Ishikawa (cell line): ENCODE data around the gene STRIP1.

ENCODE experiments used
- CEBPB ChIP-seq: IDR thresholded peaks from 2 replicates; pipeline ENCODE4 v1.6.1; 2012
- CREB1 ChIP-seq: IDR thresholded peaks from 2 replicates; pipeline ENCODE4 v1.6.1; 2012; ENCODE audit warnings: low read depth
- EGR1 ChIP-seq: IDR thresholded peaks from 2 replicates; pipeline ENCODE4 v1.6.1; 2012
- EP300 ChIP-seq: IDR thresholded peaks from 2 replicates; pipeline ENCODE4 v1.6.1; 2012; ENCODE audit warnings: borderline replicate concordance
- FOXM1 ChIP-seq: IDR thresholded peaks from 2 replicates; pipeline ENCODE4 v1.6.1; 2012; ENCODE audit warnings: low read depth, borderline replicate concordance
- MAX ChIP-seq: IDR thresholded peaks from 2 replicates; pipeline ENCODE4 v1.6.1; 2012
- NFIC ChIP-seq: IDR thresholded peaks from 2 replicates; pipeline ENCODE4 v1.6.1; 2012
- RAD21 ChIP-seq: IDR thresholded peaks from 2 replicates; pipeline ENCODE4 v1.6.1; 2012; ENCODE audit warnings: low read depth
- TAF1 ChIP-seq: IDR thresholded peaks from 2 replicates; pipeline ENCODE4 v1.6.1; 2012; ENCODE audit warnings: low read depth, mild to moderate bottlenecking
- TCF12 ChIP-seq: IDR thresholded peaks from 2 replicates; pipeline ENCODE4 v1.6.1; 2012; ENCODE audit warnings: low read depth
- TEAD4 ChIP-seq: IDR thresholded peaks from 2 replicates; pipeline ENCODE4 v1.6.1; 2012
- YY1 ChIP-seq: IDR thresholded peaks from 2 replicates; pipeline ENCODE4 v1.6.1; 2012; ENCODE audit warnings: low read depth
- ZBTB7A ChIP-seq: IDR thresholded peaks from 2 replicates; pipeline ENCODE4 v1.6.1; 2012; ENCODE audit warnings: low read depth
- TF ChIP-seq, protein P1 (sequence below): IDR thresholded peaks from 2 replicates; pipeline ENCODE4 v1.6.1; 2012
- TF ChIP-seq, protein P2 (sequence below): IDR thresholded peaks from 2 replicates; pipeline ENCODE4 v1.6.1; 2012; ENCODE audit warnings: low read depth, mild to moderate bottlenecking

STRIP1 gene

GRCh38 chr1:110019770-110020169 is 14.7 kb upstream of the STRIP1 start:
- TF ChIP-seq YY1 (no peak), NFIC (no peak), EP300 (no peak), CEBPB (no peak), MAX (no peak), RAD21 (no peak), ZBTB7A (no peak)

DNA sequence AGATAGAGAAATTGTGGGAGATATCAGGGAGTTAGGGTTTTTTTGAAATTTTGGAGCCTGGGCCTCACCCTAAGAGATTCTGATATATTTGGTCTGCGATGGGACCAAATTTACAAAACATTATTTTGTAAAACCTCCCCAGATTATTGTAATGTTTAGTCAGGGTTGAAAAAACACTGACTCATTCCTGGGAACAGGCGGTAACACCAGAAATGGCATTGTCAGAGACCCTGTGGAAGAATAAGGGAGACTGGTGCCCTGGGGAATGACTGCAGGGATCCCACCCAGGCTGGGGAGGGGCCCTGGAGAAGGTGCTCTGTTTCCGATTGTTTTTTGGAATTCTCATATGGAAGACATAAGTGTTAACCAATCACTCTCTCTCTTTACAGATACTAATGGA is 13.1 kb upstream of the STRIP1 start:
- TF ChIP-seq CREB1 (no peak), ZBTB7A (no peak), RAD21 (no peak), CEBPB (no peak), EP300 (no peak), TEAD4 (no peak), TCF12 (no peak), MAX (no peak), EGR1 (no peak), TAF1 (no peak), FOXM1 (no peak), NFIC (no peak), YY1 (no peak)
- TF ChIP-seq, protein P1, sequence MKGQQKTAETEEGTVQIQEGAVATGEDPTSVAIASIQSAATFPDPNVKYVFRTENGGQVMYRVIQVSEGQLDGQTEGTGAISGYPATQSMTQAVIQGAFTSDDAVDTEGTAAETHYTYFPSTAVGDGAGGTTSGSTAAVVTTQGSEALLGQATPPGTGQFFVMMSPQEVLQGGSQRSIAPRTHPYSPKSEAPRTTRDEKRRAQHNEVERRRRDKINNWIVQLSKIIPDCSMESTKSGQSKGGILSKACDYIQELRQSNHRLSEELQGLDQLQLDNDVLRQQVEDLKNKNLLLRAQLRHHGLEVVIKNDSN, result no peak
- TF ChIP-seq, protein P2, sequence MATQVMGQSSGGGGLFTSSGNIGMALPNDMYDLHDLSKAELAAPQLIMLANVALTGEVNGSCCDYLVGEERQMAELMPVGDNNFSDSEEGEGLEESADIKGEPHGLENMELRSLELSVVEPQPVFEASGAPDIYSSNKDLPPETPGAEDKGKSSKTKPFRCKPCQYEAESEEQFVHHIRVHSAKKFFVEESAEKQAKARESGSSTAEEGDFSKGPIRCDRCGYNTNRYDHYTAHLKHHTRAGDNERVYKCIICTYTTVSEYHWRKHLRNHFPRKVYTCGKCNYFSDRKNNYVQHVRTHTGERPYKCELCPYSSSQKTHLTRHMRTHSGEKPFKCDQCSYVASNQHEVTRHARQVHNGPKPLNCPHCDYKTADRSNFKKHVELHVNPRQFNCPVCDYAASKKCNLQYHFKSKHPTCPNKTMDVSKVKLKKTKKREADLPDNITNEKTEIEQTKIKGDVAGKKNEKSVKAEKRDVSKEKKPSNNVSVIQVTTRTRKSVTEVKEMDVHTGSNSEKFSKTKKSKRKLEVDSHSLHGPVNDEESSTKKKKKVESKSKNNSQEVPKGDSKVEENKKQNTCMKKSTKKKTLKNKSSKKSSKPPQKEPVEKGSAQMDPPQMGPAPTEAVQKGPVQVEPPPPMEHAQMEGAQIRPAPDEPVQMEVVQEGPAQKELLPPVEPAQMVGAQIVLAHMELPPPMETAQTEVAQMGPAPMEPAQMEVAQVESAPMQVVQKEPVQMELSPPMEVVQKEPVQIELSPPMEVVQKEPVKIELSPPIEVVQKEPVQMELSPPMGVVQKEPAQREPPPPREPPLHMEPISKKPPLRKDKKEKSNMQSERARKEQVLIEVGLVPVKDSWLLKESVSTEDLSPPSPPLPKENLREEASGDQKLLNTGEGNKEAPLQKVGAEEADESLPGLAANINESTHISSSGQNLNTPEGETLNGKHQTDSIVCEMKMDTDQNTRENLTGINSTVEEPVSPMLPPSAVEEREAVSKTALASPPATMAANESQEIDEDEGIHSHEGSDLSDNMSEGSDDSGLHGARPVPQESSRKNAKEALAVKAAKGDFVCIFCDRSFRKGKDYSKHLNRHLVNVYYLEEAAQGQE, result no peak

DNA sequence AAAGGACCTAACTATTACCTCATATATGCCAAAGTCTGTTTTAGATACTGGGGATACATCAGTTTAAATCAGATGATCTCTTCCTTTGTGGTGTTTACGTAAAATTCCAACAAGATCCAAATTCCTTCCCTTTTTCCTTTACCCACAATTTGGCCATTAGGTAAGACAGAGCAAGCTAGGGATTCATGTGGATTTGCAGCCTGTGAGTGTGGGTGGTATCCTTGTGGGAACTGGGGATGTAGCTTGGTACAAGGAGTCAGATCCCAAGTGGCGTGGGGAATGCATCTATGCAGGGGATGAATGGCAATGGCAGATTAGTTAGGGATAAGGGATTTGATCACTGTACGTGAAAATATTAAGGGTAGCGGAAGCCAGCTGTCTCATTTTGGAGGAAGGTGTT is 9.8 kb upstream of the STRIP1 start:
- TF ChIP-seq CEBPB (no peak), TAF1 (no peak), YY1 (no peak)

GRCh38 chr1:110032327-110032726 is 2.1 kb upstream of the STRIP1 start:
- TF ChIP-seq CEBPB (peak; percentile 38; the same call in 1 of the 2 replicates), RAD21 (no peak), TAF1 (no peak), TEAD4 (no peak), NFIC (no peak)
- TF ChIP-seq, protein P2, result no peak

- TF ChIP-seq MAX, result no peak
Measured at GRCh38 chr1:110033421-110033820, 1.0 kb upstream of the STRIP1 start.

DNA sequence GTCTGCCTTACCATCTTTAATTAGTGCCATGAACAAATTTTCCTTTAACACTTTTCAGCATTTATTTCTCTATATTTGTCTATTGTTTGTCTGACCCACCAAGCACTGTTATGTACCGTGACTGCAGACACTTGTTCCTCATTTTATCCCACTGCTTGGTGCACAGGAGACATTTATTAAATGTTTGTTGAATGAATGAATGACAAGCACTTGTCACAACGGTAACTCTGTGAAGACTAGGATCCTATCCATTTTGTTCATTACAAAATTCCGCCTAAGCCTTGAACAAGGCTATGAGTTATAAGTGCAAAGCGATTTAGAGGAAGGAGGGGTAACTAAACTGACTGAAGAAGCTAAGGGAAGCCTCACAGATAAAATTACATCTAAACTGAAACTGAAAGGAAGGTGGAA is 379 bp upstream of the STRIP1 start:
- no peak for TF ChIP-seq EGR1
- TF ChIP-seq, protein P1, result no peak
- TF ChIP-seq NFIC, result no peak
- no peak for TF ChIP-seq TEAD4
- TF ChIP-seq TAF1, result no peak
- no peak for TF ChIP-seq RAD21
- TF ChIP-seq YY1, result no peak
- TF ChIP-seq EP300, result no peak
- no peak for TF ChIP-seq TCF12
- TF ChIP-seq ZBTB7A, result no peak
- TF ChIP-seq MAX, result no peak
- no peak for TF ChIP-seq FOXM1
- TF ChIP-seq, protein P2, result no peak
- TF ChIP-seq CEBPB, result no peak
- no peak for TF ChIP-seq CREB1
